Measurements from ENCODE around the gene ZNF664.

DNA sequence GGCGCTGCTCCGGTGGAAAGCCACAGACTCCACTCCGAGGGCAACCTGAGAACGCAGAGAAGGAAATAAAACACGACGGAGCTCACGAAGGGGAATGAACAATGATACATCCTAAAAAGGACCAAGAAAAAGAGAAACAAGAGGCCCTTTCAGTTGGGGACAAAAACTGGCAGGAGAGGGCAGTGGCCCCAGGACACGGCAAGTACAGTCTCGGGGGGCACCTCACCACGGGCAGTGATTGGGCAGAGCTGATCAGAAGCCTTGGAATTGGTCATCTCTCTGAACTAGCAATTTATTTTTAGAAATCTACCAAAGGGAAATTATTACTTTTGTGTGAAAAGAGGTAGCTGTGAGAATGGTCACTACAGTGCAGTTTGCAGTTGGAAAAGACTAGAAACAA is 28.3 kb upstream of the ZNF664 start:
- TF ChIP-seq CTCF (IDR thresholded peaks at IDR 0.05) (no peak), ZFX (IDR thresholded peaks at IDR 0.05; ENCODE audit: borderline replicate concordance) (no peak)

All from 22Rv1 (cell line).